Peyer's patch (tissue), 4 donors: ENCODE results near the gene GPRC5A. TPM values are rescaled to one million over a fixed set of nuclear protein-coding genes. Genes with fewer than 3 reads are reported as not detected.
A peak's percentile ranks its signal among the peaks of the same experiment; 100 is the strongest.

ENCODE experiments used
- DNase-seq, 3 donors: peaks; one replicate each; pipeline ENCODE4 v3.0.0-alpha.2; 2017 to 2019
- H3K27ac ChIP-seq, 4 donors: fragments of 200-600 bp; sonication (generic); one replicate each; pipeline ENCODE4 v1.5.1; 2016 to 2019
- H3K27me3 ChIP-seq, 2 donors: fragments of 200-600 bp; sonication (generic); one replicate each; pipeline ENCODE4 v1.5.1; 2019
- H3K36me3 ChIP-seq, 3 donors: fragments of 200-600 bp; sonication (generic); one replicate each; pipeline ENCODE4 v1.5.1; 2016 to 2019
- H3K4me1 ChIP-seq, 4 donors: fragments of 200-600 bp; sonication (generic); one replicate each; pipeline ENCODE4 v1.5.1; 2016 to 2019
- H3K4me3 ChIP-seq, 4 donors: fragments of 200-600 bp; sonication (generic); 1 replicate in 3 of 4; 2 replicates in 1 of 4; pipeline ENCODE4 v1.5.1; 2016 to 2019; ENCODE audit warnings: mild to moderate bottlenecking in 1 of 4
- H3K9me3 ChIP-seq, 4 donors: fragments of 200-600 bp; sonication (generic); one replicate each; pipeline ENCODE4 v1.5.1; 2016 to 2019; ENCODE audit warnings: mild to moderate bottlenecking in 1 of 4
- POLR2A ChIP-seq, 2 donors: fragments of 450-650 bp; IDR thresholded peaks; one replicate each; pipeline ENCODE4 v1.5.1; 2017; ENCODE audit warnings: antibody characterized with exemption in 2 of 2, mild to moderate bottlenecking in 2 of 2, moderate library complexity in 2 of 2
- total RNA-seq, 4 donors: library from RNA; depleted of rRNA; stranded (reverse); fragments of >200 nt; gene quantifications; one replicate each; pipeline ENCODE4 v1.1.0, GENCODE V29; 2016
- TF ChIP-seq, protein P1 (sequence below), 6 experiments: fragments of 450-650 bp in 4 of 6; fragments of 200-600 bp in 2 of 6; sonication (generic) in 1 of 6; IDR thresholded peaks; one replicate each; pipeline ENCODE4 v1.5.1; 2017 to 2019; ENCODE audit warnings: antibody characterized with exemption in 6 of 6, mild to moderate bottlenecking in 3 of 6, moderate library complexity in 1 of 6

GPRC5A gene
- total RNA-seq, 4 donors from 2014 or later: 16.5 to 106 (median 91.1) TPM

DNA sequence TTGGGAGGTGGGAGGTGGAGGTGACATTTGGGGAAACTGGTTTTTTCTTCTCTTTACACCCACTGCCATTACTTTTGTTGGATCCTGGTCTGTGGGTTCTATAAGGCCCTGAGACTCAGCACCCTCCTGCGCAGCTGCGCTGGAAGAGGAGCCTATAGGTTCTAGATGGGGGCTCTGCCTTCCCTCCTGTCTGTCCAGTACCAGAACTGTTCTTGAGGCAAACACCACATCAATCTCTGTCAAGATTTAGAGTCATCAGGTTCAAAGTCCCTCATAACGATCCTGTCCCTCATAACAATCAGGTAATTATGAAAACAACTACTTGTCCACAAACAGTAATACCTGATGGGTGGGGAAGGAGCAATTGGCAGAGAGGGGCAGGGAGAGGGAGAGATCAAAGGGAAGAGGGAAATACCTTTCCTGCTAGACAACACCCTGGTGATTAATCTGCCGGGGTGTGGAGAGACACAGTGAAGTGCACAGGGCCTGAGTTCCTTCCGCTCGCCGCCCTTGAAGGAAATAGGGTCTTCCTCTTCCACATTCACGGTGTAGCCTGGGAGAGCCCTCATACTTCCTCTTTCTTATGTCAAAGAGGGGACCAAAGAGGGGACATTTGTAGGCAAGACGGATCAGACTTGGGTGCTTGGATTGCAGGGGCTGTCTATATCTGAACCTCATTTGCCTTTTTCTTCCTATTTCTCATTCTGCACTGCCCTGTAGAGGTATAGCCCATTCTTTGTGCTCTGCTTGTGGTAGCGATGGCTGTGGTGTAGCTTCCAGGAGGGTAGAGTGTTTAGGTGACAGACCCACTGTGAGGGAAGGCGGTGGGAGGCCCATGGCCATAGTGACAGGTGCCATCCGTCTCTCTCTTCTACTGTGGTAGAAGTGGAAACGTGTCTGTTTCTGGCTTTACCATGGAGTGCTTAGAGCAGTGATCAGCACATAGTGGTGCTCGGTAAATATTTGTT lies 12.6 kb downstream of the GPRC5A start:
- Histone ChIP-seq H3K4me3 (no peak overlapping the region), H3K4me1 (peaks cover 0 to 47% (median 1%) of the 10 kb centered on the region in 4 donors), H3K27me3 (no peaks in the 10 kb centered on the region), H3K9me3 (no peaks in the 10 kb centered on the region), H3K27ac (peak overlapping the region in 3 of 4 donors; percentile 63 to 83 (median 66)), H3K36me3 (no peaks in the 10 kb centered on the region)
- TF ChIP-seq, protein P1, sequence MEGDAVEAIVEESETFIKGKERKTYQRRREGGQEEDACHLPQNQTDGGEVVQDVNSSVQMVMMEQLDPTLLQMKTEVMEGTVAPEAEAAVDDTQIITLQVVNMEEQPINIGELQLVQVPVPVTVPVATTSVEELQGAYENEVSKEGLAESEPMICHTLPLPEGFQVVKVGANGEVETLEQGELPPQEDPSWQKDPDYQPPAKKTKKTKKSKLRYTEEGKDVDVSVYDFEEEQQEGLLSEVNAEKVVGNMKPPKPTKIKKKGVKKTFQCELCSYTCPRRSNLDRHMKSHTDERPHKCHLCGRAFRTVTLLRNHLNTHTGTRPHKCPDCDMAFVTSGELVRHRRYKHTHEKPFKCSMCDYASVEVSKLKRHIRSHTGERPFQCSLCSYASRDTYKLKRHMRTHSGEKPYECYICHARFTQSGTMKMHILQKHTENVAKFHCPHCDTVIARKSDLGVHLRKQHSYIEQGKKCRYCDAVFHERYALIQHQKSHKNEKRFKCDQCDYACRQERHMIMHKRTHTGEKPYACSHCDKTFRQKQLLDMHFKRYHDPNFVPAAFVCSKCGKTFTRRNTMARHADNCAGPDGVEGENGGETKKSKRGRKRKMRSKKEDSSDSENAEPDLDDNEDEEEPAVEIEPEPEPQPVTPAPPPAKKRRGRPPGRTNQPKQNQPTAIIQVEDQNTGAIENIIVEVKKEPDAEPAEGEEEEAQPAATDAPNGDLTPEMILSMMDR (IDR thresholded peaks at IDR 0.05): peak in 1 of 6 experiments; percentile 4
- peak; percentile 18 to 58 for TF ChIP-seq POLR2A (IDR thresholded peaks at IDR 0.05)
- peak in 1 of 3 donors; percentile 84 for DNase-seq

DNA sequence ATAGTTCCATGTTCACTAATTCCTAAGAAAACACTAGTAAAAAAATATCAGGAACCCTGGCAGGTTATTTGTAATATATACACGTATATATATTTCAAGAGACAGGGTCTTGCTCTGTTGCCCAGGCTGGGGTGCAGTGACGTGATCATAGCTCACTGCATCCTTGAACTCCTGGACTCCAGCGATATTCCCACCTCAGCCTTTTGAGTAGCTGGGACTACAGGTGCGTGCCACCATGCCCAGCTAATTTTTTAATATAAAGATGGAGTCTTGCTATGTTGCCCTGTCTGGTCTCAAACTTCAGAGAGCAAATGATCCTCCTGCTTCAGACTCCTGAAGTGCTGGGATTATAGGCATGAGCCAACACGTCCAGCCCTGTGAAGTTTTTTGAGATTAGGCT lies 16.2 kb downstream of the GPRC5A start:
- DNase-seq: peak in 1 of 3 donors; percentile 25
- Histone ChIP-seq H3K4me1 (peaks cover 0 to 54% (median 5%) of the 10 kb centered on the region in 4 donors), H3K27ac (no peak overlapping the region), H3K36me3 (no peaks in the 10 kb centered on the region), H3K4me3 (no peak overlapping the region), H3K27me3 (no peaks in the 10 kb centered on the region), H3K9me3 (no peaks in the 10 kb centered on the region)
- TF ChIP-seq, protein P1 (IDR thresholded peaks at IDR 0.05): no peak
- no peak for TF ChIP-seq POLR2A (IDR thresholded peaks at IDR 0.05)

DNA sequence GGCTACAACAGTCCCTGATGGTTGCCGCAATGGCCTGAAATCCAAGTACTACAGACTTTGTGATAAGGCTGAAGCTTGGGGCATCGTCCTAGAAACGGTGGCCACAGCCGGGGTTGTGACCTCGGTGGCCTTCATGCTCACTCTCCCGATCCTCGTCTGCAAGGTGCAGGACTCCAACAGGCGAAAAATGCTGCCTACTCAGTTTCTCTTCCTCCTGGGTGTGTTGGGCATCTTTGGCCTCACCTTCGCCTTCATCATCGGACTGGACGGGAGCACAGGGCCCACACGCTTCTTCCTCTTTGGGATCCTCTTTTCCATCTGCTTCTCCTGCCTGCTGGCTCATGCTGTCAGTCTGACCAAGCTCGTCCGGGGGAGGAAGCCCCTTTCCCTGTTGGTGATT lies 16.9 kb downstream of the GPRC5A start:
- Histone ChIP-seq H3K4me3 (no peak overlapping the region), H3K27me3 (no peaks in the 10 kb centered on the region), H3K36me3 (peaks cover 0 to 7% (median 0%) of the 10 kb centered on the region in 3 donors), H3K27ac (no peak overlapping the region), H3K9me3 (no peaks in the 10 kb centered on the region), H3K4me1 (peaks cover 0 to 47% (median 4%) of the 10 kb centered on the region in 4 donors)
- TF ChIP-seq, protein P1 (IDR thresholded peaks at IDR 0.05): no peak
- TF ChIP-seq POLR2A (IDR thresholded peaks at IDR 0.05): no peak
- DNase-seq: peak in 1 of 3 donors; percentile 38

DNA sequence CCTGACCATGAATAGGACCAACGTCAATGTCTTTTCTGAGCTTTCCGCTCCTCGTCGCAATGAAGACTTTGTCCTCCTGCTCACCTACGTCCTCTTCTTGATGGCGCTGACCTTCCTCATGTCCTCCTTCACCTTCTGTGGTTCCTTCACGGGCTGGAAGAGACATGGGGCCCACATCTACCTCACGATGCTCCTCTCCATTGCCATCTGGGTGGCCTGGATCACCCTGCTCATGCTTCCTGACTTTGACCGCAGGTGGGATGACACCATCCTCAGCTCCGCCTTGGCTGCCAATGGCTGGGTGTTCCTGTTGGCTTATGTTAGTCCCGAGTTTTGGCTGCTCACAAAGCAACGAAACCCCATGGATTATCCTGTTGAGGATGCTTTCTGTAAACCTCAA lies 17.3 kb downstream of the GPRC5A start:
- peaks cover 0 to 7% (median 0%) of the 10 kb centered on the region in 3 donors for H3K36me3 ChIP-seq
- H3K4me1 ChIP-seq: peaks cover 0 to 42% (median 4%) of the 10 kb centered on the region in 4 donors
- TF ChIP-seq, protein P1 (IDR thresholded peaks at IDR 0.05): no peak
- no peak for TF ChIP-seq POLR2A (IDR thresholded peaks at IDR 0.05)
- peak overlapping the region in 1 of 4 donors; percentile 87 for H3K27ac ChIP-seq
- no peaks in the 10 kb centered on the region for H3K9me3 ChIP-seq
- DNase-seq: peak in 1 of 3 donors; percentile 36
- no peaks in the 10 kb centered on the region for H3K27me3 ChIP-seq
- H3K4me3 ChIP-seq: no peak overlapping the region

DNA sequence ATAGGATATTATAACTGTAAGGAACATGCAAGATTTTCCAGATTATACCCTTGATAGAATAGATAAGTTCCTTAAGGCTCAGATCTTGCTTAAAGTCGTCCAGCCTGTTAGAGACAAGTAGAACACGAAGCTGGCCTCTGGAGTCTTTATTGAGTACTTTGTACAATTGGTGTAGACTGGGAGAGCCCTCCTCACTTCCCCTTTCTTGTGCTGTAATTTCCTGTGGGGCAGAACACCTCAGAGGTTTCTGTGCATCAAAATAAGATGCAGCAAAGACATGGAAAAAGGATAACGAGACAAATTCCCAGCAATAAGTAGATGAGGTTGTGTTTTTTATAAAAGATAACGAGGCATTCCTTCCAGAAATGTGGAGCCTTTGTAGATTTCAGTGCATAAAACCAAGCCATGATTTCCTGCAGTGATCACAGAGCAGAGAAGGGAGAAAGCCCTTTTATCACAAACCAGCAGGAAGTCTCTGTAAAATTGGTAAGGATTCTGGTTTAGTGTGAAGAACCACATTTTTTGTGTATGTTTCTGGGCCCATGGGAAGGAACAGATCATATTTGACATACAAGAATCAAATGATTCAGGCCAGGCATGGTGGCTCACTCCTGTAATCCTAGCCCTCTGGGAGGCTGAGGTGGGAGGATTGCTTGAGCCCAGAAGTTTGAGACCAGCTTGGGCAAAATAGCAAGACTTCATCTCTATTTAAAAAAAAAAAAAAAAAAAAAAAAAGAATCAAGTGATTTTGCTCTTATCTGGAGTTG lies 18.0 kb downstream of the GPRC5A start:
- H3K36me3 ChIP-seq: peaks cover 0 to 7% (median 0%) of the 10 kb centered on the region in 3 donors
- peak in 1 of 3 donors; percentile 36 for DNase-seq
- TF ChIP-seq, protein P1 (IDR thresholded peaks at IDR 0.05): no peak
- TF ChIP-seq POLR2A (IDR thresholded peaks at IDR 0.05): no peak
- H3K27me3 ChIP-seq: no peaks in the 10 kb centered on the region
- H3K4me3 ChIP-seq: no peak overlapping the region
- no peaks in the 10 kb centered on the region for H3K9me3 ChIP-seq
- peak overlapping the region in 3 of 4 donors; percentile 30 to 88 (median 87) for H3K27ac ChIP-seq
- peaks cover 0 to 38% (median 4%) of the 10 kb centered on the region in 4 donors for H3K4me1 ChIP-seq
